H1 (cell line): ENCODE data around the gene KAZALD1. TPM values are rescaled to one million over a fixed set of nuclear protein-coding genes. Genes with fewer than 3 reads are reported as not detected.

Experiments used
- BRCA1 ChIP-seq: IDR thresholded peaks from 2 replicates; pipeline ENCODE4 v1.6.1; 2012; ENCODE audit warnings: low read depth, low read length, improper control_type of control experiment
- CHD1 ChIP-seq: IDR thresholded peaks from 2 replicates; pipeline ENCODE4 v1.6.1; 2012; ENCODE audit warnings: low read depth, low read length, improper control_type of control experiment
- E2F6 ChIP-seq: IDR thresholded peaks from 2 replicates; pipeline ENCODE4 v1.6.1; 2012; ENCODE audit warnings: inconsistent platforms
- EZH2 ChIP-seq: fragments of 200-600 bp; sonication (generic); IDR thresholded peaks from 2 replicates; pipeline ENCODE4 v1.7.1; 2012; ENCODE audit warnings: low read depth, mild to moderate bottlenecking, moderate library complexity, low read length, inconsistent platforms; ENCODE audit not compliant: severe bottlenecking
- FOSL1 ChIP-seq: IDR thresholded peaks from 2 replicates; pipeline ENCODE4 v1.6.1; 2011; ENCODE audit warnings: mild to moderate bottlenecking, low read depth, low read length, moderate library complexity; ENCODE audit not compliant: insufficient read depth
- JUN ChIP-seq: IDR thresholded peaks from 2 replicates; pipeline ENCODE4 v1.6.1; 2011; ENCODE audit warnings: low read depth, mild to moderate bottlenecking, improper control_type of control experiment, low read length
- KDM1A ChIP-seq: fragments of 200-600, 300-600 bp; sonication (generic); IDR thresholded peaks from 2 replicates; pipeline ENCODE4 v1.7.1; 2016; ENCODE audit warnings: mild to moderate bottlenecking, low read length, borderline replicate concordance
- KDM5A ChIP-seq: fragments of 200-600 bp; IDR thresholded peaks from 2 replicates; pipeline ENCODE4 v1.7.1; 2012; ENCODE audit warnings: mild to moderate bottlenecking, low read length, inconsistent platforms, mixed read lengths
- NRF1 ChIP-seq: IDR thresholded peaks from 2 replicates; pipeline ENCODE4 v1.6.1; 2011; ENCODE audit warnings: mild to moderate bottlenecking, low read depth, low read length, improper control_type of control experiment
- SP2 ChIP-seq: IDR thresholded peaks from 2 replicates; pipeline ENCODE4 v1.6.1; 2012; ENCODE audit warnings: mild to moderate bottlenecking, low read length, inconsistent platforms
- USF2 ChIP-seq: IDR thresholded peaks from 2 replicates; pipeline ENCODE4 v1.6.1; 2011; ENCODE audit warnings: low read length, improper control_type of control experiment
- polyA plus RNA-seq, 7 experiments: library from polyadenylated mRNA; depleted of rRNA in 3 of 7; stranded (reverse) in 5 of 7; unstranded in 2 of 7; fragments of >200 nt in 5 of 7; fragments of 200-250 nt in 2 of 7; gene quantifications; 1 replicate in 5 of 7; 2 replicates in 1 of 7; 4 replicates in 1 of 7; pipeline versions ENCODE4 v1.2.1 to v1.2.3, GENCODE V29; 2011 to 2013; ENCODE audit warnings: missing spikeins in 2 of 7, mixed read lengths in 2 of 7
- total RNA-seq: library from RNA; stranded (reverse); fragmentation: NEBNext Ultra II Directional; extraction: Animal tissue kit (Norgen Biotek cat#: 25700); gene quantifications from 2 replicates; pipeline ENCODE4 v1.2.1, GENCODE V29; 2021

Gene KAZALD1
- total and polyA plus RNA-seq, 2 of the 8 experiments (the other 6 are each of a cell fraction or from before 2014, with no cell fraction given) = 0.65 to 1.9 TPM

GRCh38 chr10:101030496-101031127 lies 31.2 kb upstream of the KAZALD1 start (continued):
- no peak for TF ChIP-seq FOSL1
- TF ChIP-seq NRF1 = no peak
- TF ChIP-seq CHD1 = no peak
- no peak for TF ChIP-seq EZH2
- 0 out of 2 replicates have a peak, but pooled peaks have one; percentile 3 for TF ChIP-seq E2F6
- no peak for TF ChIP-seq JUN
- TF ChIP-seq KDM5A = no peak
- no peak for TF ChIP-seq USF2
- TF ChIP-seq SP2 = no peak
- no peak for TF ChIP-seq KDM1A
- TF ChIP-seq BRCA1 = no peak
